Measurements from ENCODE around the gene KLK3.

The KLK3 gene

GRCh38 chr19:50858886-50859285, 4.2 kb downstream of the KLK3 start:
- TF ChIP-seq REST (IDR thresholded peaks at IDR 0.05; ENCODE audit: insufficient replicate concordance, low read depth) (no peak), SPI1 (IDR thresholded peaks at IDR 0.05; ENCODE audit: borderline replicate concordance, low read depth) (no peak), POLR2AphosphoS5 (IDR thresholded peaks at IDR 0.05; ENCODE audit: low read depth) (no peak), GABPA (IDR thresholded peaks at IDR 0.05; ENCODE audit: low read depth) (no peak), CTCF (IDR thresholded peaks at IDR 0.05; ENCODE audit: insufficient read depth, low read length) (no peak)
- no peak for DNase-seq (ENCODE audit: low read depth in 1 of 2, low spot score in 1 of 2)
- Histone ChIP-seq H3K27me3 (ENCODE audit: insufficient read depth, poor library complexity, severe bottlenecking) (peaks cover 2% of the 10 kb centered on the region), H3K4me3 (replicated peaks; ENCODE audit: insufficient read depth, low read length) (no peak overlapping the region), H3K27ac (replicated peaks) (no peak overlapping the region)

- no peak overlapping the region for H3K4me3 ChIP-seq (replicated peaks; ENCODE audit: insufficient read depth, low read length)
- H3K27me3 ChIP-seq (ENCODE audit: insufficient read depth, poor library complexity, severe bottlenecking), result peaks cover 2% of the 10 kb centered on the region
- H3K27ac ChIP-seq (replicated peaks), result no peak overlapping the region
- no peak for DNase-seq (ENCODE audit: low read depth in 1 of 2, low spot score in 1 of 2)
- TF ChIP-seq CTCF (IDR thresholded peaks at IDR 0.05; ENCODE audit: insufficient read depth, low read length) (no peak), GABPA (IDR thresholded peaks at IDR 0.05; ENCODE audit: low read depth) (no peak), REST (IDR thresholded peaks at IDR 0.05; ENCODE audit: insufficient replicate concordance, low read depth) (no peak), POLR2AphosphoS5 (IDR thresholded peaks at IDR 0.05; ENCODE audit: low read depth) (no peak), SPI1 (IDR thresholded peaks at IDR 0.05; ENCODE audit: borderline replicate concordance, low read depth) (no peak)
Observed at GRCh38 chr19:50859849-50860248, 5.1 kb downstream of the KLK3 start.

GRCh38 chr19:50861010-50861409, 6.3 kb downstream of the KLK3 start:
- no peak for DNase-seq (ENCODE audit: low read depth in 1 of 2, low spot score in 1 of 2)
- H3K27ac ChIP-seq (replicated peaks), result no peak overlapping the region
- peaks cover 2% of the 10 kb centered on the region for H3K27me3 ChIP-seq (ENCODE audit: insufficient read depth, poor library complexity, severe bottlenecking)
- H3K4me3 ChIP-seq (replicated peaks; ENCODE audit: insufficient read depth, low read length), result no peak overlapping the region
- no peak for TF ChIP-seq GABPA (IDR thresholded peaks at IDR 0.05; ENCODE audit: low read depth)
- no peak for TF ChIP-seq SPI1 (IDR thresholded peaks at IDR 0.05; ENCODE audit: borderline replicate concordance, low read depth)
- no peak for TF ChIP-seq CTCF (IDR thresholded peaks at IDR 0.05; ENCODE audit: insufficient read depth, low read length)
- no peak for TF ChIP-seq POLR2AphosphoS5 (IDR thresholded peaks at IDR 0.05; ENCODE audit: low read depth)
- TF ChIP-seq REST (IDR thresholded peaks at IDR 0.05; ENCODE audit: insufficient replicate concordance, low read depth), result no peak

Data from HL-60 (cell line).